Liver (tissue), 3 donors: Measurements from ENCODE around the gene CDH1.

Experiments
- CTCF ChIP-seq: fragments of 150-350 bp; IDR thresholded peaks from 2 replicates; pipeline ENCODE4 v1.5.1; 2017; ENCODE audit warnings: improper control_type of control experiment, low read depth, low read length; ENCODE audit not compliant: missing input control
- FOXA1 ChIP-seq: IDR thresholded peaks from 2 replicates; pipeline ENCODE4 v1.6.1; 2016; ENCODE audit warnings: antibody characterized with exemption
- JUND ChIP-seq, 2 donors: IDR thresholded peaks; 2 replicates each; pipeline ENCODE4 v1.6.1; 2016; ENCODE audit warnings: antibody characterized with exemption in 2 of 2
- NR2F2 ChIP-seq: IDR thresholded peaks from 2 replicates; pipeline ENCODE4 v1.6.1; 2016; ENCODE audit warnings: antibody characterized with exemption
- RAD21 ChIP-seq, 2 donors: IDR thresholded peaks; 2 replicates each; pipeline ENCODE4 v1.6.1; 2016; ENCODE audit warnings: antibody characterized with exemption in 2 of 2, mild to moderate bottlenecking in 2 of 2
- REST ChIP-seq: IDR thresholded peaks from 2 replicates; pipeline ENCODE4 v1.6.1; 2016; ENCODE audit warnings: antibody characterized with exemption, mild to moderate bottlenecking
- SP1 ChIP-seq: IDR thresholded peaks from 2 replicates; pipeline ENCODE4 v1.6.1; 2018; ENCODE audit warnings: antibody characterized with exemption, mild to moderate bottlenecking
- TAF1 ChIP-seq: conservative IDR thresholded peaks from 2 replicates; pipeline ENCODE4 v1.6.1; 2016; ENCODE audit warnings: antibody characterized with exemption, mild to moderate bottlenecking
- YY1 ChIP-seq: IDR thresholded peaks from 2 replicates; pipeline ENCODE4 v1.6.1; 2016; ENCODE audit warnings: antibody characterized with exemption, mild to moderate bottlenecking
- TF ChIP-seq, protein P1 (sequence below): IDR thresholded peaks from 2 replicates; pipeline ENCODE4 v1.6.1; 2016; ENCODE audit warnings: antibody characterized with exemption
- donor health status: healthy.
- donor health status: healthy.

GRCh38 chr16:68732741-68733399, 4.2 kb upstream of the CDH1 start:
- TF ChIP-seq REST = no peak
- TF ChIP-seq CTCF = no peak
- no peak for TF ChIP-seq RAD21 (IDR thresholded peaks at IDR 0.05)
- TF ChIP-seq, protein P1, sequence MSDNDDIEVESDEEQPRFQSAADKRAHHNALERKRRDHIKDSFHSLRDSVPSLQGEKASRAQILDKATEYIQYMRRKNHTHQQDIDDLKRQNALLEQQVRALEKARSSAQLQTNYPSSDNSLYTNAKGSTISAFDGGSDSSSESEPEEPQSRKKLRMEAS = no peak
- TF ChIP-seq JUND (IDR thresholded peaks at IDR 0.05) = no peak
- TF ChIP-seq TAF1 = no peak
- TF ChIP-seq SP1 = no peak
- TF ChIP-seq NR2F2 = no peak
- no peak for TF ChIP-seq YY1
- no peak for TF ChIP-seq FOXA1
